Neural cell (in vitro differentiated cells): Measurements from ENCODE around the gene TDRD10.

Experiments
- EP300 ChIP-seq: fragments of 450-650 bp; conservative IDR thresholded peaks from 2 replicates; pipeline ENCODE4 v1.6.1; 2014; ENCODE audit warnings: antibody characterized with exemption, mild to moderate bottlenecking, moderate library complexity; ENCODE audit not compliant: poor library complexity, severe bottlenecking
- EZH2 ChIP-seq: fragments of 200-600, 300-800 bp; shearing (Covaris generic), sonication (generic); IDR thresholded peaks from 2 replicates; pipeline ENCODE4 v1.6.1; 2014; ENCODE audit warnings: antibody characterized with exemption, low read length, borderline replicate concordance, mild to moderate bottlenecking; ENCODE audit not compliant: insufficient read depth, poor library complexity, severe bottlenecking
- RAD21 ChIP-seq: fragments of 450-650 bp; conservative IDR thresholded peaks from 2 replicates; pipeline ENCODE4 v1.6.1; 2014; ENCODE audit warnings: antibody characterized with exemption, mild to moderate bottlenecking, moderate library complexity
- SMC3 ChIP-seq: fragments of 450-650 bp; conservative IDR thresholded peaks from 2 replicates; pipeline ENCODE4 v1.6.1; 2014; ENCODE audit warnings: antibody characterized with exemption, mild to moderate bottlenecking, moderate library complexity; ENCODE audit not compliant: poor library complexity
- TAF1 ChIP-seq: IDR thresholded peaks from 2 replicates; pipeline ENCODE4 v1.6.1; 2012; ENCODE audit warnings: low read depth
- TF ChIP-seq, protein P1 (sequence below): fragments of 450-650 bp; IDR thresholded peaks from 2 replicates; pipeline ENCODE4 v1.5.1; 2014; ENCODE audit warnings: antibody characterized with exemption, mild to moderate bottlenecking, moderate library complexity; ENCODE audit not compliant: poor library complexity, severe bottlenecking

- TF ChIP-seq EP300 (no peak), SMC3 (no peak), TAF1 (no peak), EZH2 (no peak), RAD21 (no peak)
- TF ChIP-seq, protein P1, sequence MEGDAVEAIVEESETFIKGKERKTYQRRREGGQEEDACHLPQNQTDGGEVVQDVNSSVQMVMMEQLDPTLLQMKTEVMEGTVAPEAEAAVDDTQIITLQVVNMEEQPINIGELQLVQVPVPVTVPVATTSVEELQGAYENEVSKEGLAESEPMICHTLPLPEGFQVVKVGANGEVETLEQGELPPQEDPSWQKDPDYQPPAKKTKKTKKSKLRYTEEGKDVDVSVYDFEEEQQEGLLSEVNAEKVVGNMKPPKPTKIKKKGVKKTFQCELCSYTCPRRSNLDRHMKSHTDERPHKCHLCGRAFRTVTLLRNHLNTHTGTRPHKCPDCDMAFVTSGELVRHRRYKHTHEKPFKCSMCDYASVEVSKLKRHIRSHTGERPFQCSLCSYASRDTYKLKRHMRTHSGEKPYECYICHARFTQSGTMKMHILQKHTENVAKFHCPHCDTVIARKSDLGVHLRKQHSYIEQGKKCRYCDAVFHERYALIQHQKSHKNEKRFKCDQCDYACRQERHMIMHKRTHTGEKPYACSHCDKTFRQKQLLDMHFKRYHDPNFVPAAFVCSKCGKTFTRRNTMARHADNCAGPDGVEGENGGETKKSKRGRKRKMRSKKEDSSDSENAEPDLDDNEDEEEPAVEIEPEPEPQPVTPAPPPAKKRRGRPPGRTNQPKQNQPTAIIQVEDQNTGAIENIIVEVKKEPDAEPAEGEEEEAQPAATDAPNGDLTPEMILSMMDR = no peak
Observed at GRCh38 chr1:154476791-154477190, 25.2 kb upstream of the TDRD10 start.
